Neuron (in vitro differentiated cells): ENCODE results near the gene ZNF195.
"Not testable (repeated sequence)": the region's sequence is repeated elsewhere in the genome, so short reads cannot be mapped to it uniquely, and the experiment has no call there.

Experiments
- H2AFZ ChIP-seq: one replicate; pipeline ENCODE4 v1.6.1; 2013; ENCODE audit warnings: low read depth, mild to moderate bottlenecking, inconsistent platforms, low read length, moderate library complexity
- H3K27me3 ChIP-seq: one replicate; pipeline ENCODE4 v1.6.1; 2013; ENCODE audit warnings: low read length; ENCODE audit not compliant: insufficient read depth
- H3K36me3 ChIP-seq: one replicate; pipeline ENCODE4 v1.6.1; 2013; ENCODE audit warnings: low read length; ENCODE audit not compliant: insufficient read depth
- H3K4me1 ChIP-seq: one replicate; pipeline ENCODE4 v1.6.1; 2013; ENCODE audit warnings: low read length; ENCODE audit not compliant: insufficient read depth
- H3K4me3 ChIP-seq: 2 replicates; pipeline ENCODE4 v1.5.1; 2013; ENCODE audit warnings: mild to moderate bottlenecking, low read length, moderate library complexity
- H3K9me3 ChIP-seq: one replicate; pipeline ENCODE4 v1.6.1; 2013; ENCODE audit warnings: low read length

Gene ZNF195

DNA sequence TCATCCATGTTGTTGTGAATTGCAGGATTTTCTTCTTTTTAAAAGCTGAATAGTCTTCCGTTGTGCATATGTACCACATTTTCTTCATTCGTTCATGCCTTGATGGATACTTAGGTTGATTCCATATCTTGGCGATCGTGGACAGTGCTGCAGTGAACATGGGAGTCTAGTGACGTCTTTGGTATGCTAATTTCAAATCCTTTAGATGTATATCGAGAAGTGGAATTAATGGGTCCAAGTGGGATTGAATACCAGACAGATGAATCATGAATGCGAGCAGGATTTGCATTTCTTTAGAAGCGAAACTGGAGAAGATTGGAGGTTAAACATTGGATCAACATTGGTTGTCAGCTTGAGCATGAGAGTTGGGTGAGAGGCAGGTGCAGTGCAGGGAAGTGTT lies 45.8 kb downstream of the ZNF195 start:
- not testable (repeated sequence) for H3K9me3 ChIP-seq, H3K4me3 ChIP-seq, H2AFZ ChIP-seq, H3K36me3 ChIP-seq, H3K4me1 ChIP-seq, H3K27me3 ChIP-seq

DNA sequence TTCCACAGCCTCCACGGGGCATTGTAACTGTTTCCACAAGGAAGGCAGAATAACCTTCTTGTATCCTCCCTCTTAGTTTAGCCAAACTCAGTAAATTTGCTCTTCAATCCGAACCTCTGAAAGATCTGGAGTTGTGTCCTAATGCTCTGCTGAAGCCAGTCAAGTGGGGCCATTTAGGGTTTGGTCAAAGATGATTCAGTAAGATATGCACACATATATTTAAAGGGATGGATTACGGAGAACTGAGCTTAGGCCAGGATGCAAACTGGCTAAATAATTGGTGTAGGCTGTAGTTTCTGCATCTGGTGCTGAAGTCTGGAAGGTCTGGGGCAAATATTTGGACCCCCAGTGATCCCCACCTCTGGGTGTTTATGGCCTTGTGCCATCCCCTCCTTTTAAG lies 47.9 kb downstream of the ZNF195 start:
- H3K27me3 ChIP-seq: not testable (repeated sequence)

DNA sequence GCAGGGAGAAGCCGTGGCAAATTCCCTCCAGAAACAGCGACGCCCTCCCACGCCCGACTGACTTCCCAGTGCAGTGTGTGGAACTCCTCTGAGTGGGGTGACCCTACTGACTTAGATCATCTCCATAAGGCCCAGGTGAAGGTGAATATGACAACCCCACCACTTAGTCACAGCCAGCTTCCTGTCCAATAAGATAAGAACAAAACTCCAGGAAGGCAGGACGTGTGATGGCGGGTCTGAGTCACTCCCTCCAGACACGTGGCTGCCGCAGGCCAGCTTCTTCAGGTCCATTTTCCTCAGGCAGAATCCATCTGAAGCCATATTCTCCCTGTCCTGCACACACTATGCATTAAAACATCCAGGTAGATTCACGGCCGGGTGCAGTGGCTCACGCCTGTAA lies 48.9 kb downstream of the ZNF195 start:
- H3K36me3 ChIP-seq, H3K27me3 ChIP-seq, H2AFZ ChIP-seq, H3K4me1 ChIP-seq, H3K4me3 ChIP-seq, H3K9me3 ChIP-seq: not testable (repeated sequence)

More for the DNA sequence above, 47.9 kb downstream of the ZNF195 start:
- H3K36me3 ChIP-seq, H2AFZ ChIP-seq, H3K4me1 ChIP-seq, H3K4me3 ChIP-seq, H3K9me3 ChIP-seq: not testable (repeated sequence)

DNA sequence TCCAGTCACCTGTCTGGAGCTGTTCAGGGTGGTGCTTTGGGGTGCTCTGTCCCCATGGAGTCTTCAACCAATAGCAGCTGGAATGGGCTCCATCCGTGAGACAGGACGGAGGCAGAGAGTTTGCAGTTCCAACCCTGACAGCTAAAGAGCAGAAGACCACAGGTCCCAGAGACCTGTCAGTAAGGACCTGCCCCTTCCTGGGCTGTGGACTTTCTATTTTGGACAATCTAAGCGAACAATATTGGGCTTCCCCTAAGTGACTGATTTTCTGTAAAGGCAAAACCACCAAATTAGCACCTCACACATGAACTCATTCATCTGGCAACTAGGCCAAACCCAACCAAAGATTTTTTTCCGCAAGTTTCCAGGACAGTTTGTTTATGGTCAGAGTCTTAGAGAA lies 50.4 kb downstream of the ZNF195 start:
- H2AFZ ChIP-seq, H3K4me3 ChIP-seq, H3K4me1 ChIP-seq, H3K27me3 ChIP-seq, H3K9me3 ChIP-seq, H3K36me3 ChIP-seq: not testable (repeated sequence)

DNA sequence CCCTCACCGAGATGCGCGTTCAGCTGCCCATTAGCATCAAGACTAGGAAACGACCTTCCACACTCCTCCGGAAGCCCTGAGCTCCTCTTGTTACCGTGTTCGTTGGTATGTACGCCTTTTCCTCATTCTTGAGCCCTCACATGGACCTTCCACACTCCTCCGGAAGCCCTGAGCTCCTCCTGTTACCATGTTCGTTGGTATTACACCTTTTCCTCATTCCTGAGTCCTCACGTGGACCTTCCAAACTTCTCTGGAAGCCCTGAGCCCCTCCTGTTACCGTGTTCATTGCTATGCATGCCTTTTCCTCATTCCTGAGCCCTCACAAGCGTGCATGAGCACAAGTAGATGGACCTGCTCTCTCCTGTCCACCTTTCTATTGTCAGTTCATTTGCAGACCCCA lies 52.5 kb downstream of the ZNF195 start:
- not testable (repeated sequence) for H3K9me3 ChIP-seq, H3K4me3 ChIP-seq, H3K4me1 ChIP-seq, H3K27me3 ChIP-seq, H3K36me3 ChIP-seq, H2AFZ ChIP-seq

DNA sequence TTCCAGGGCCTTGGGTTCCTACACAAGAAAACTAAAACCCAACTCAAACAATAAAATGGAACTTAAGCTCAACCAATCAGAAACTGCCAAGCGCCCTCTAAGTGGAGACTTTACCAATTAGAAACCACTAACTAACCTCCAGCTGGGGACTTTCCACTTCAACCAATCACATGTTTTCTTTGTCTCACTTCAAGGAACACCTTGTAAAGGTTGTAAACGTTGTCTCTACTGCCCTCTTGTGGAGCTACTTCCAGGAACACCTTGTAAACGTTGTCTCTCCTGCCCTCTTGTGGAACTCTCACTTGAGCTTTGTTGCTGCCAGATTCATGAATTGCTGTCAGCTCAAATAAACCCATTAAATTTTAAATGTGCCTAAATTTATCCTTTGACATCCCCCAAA lies 54.2 kb downstream of the ZNF195 start:
- not testable (repeated sequence) for H3K4me3 ChIP-seq, H3K36me3 ChIP-seq, H3K4me1 ChIP-seq, H2AFZ ChIP-seq, H3K27me3 ChIP-seq, H3K9me3 ChIP-seq
